ENCODE measurements around the gene STAC. TPM values are rescaled to one million over a fixed set of nuclear protein-coding genes. Genes with fewer than 3 reads are reported as not detected.
"Not testable (repeated sequence)": the region's sequence is repeated elsewhere in the genome, so short reads cannot be mapped to it uniquely, and the experiment has no call there.

The STAC gene
- total and polyA plus RNA-seq, 2 donors (not counting 3 experiments of a cell fraction or from before 2014, with no cell fraction given), result 0.03 to 0.88 TPM

DNA sequence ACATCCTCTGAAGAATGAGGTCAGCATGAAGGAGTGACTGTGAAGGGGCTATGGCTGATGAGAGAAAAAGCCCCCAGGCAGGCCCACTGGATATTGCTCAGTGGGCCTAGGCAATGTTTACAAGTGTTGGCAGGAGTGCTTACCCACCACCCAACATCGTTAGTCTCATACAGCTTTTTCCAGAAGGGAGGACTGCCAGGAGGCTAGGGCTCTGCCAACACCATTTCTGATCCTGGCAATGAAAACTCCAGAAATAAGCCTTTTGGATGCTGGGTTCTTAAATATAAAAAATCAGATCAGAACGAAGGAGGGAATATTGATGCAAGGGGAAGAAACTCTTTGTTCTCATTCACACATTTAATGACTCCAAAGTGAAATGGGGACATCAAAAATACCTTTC lies 194.9 kb downstream of the STAC start:
- TF ChIP-seq, protein P1, sequence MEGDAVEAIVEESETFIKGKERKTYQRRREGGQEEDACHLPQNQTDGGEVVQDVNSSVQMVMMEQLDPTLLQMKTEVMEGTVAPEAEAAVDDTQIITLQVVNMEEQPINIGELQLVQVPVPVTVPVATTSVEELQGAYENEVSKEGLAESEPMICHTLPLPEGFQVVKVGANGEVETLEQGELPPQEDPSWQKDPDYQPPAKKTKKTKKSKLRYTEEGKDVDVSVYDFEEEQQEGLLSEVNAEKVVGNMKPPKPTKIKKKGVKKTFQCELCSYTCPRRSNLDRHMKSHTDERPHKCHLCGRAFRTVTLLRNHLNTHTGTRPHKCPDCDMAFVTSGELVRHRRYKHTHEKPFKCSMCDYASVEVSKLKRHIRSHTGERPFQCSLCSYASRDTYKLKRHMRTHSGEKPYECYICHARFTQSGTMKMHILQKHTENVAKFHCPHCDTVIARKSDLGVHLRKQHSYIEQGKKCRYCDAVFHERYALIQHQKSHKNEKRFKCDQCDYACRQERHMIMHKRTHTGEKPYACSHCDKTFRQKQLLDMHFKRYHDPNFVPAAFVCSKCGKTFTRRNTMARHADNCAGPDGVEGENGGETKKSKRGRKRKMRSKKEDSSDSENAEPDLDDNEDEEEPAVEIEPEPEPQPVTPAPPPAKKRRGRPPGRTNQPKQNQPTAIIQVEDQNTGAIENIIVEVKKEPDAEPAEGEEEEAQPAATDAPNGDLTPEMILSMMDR (IDR thresholded peaks at IDR 0.05; ENCODE audit: extremely low read depth in 1 of 2, insufficient read depth in 1 of 2, low read depth in 1 of 2, low read length in 2 of 2), result no peak
- TF ChIP-seq POLR2A (IDR thresholded peaks at IDR 0.05; ENCODE audit: low read depth, low read length), result no peak
- no peak for TF ChIP-seq EZH2 (IDR thresholded peaks at IDR 0.05; ENCODE audit: borderline replicate concordance, low read depth, low read length, severe bottlenecking)
- TF ChIP-seq MYC (IDR thresholded peaks at IDR 0.05; ENCODE audit: low read depth, low read length), result no peak
- no peak for TF ChIP-seq JUN (IDR thresholded peaks at IDR 0.05; ENCODE audit: borderline replicate concordance, insufficient read depth, insufficient read length, low read depth)
- TF ChIP-seq POLR2AphosphoS5 (IDR thresholded peaks at IDR 0.05; ENCODE audit: insufficient read depth, low read depth, low read length), result no peak
- TF ChIP-seq FOS (IDR thresholded peaks at IDR 0.05; ENCODE audit: borderline replicate concordance, insufficient read depth, low read length), result no peak
- TF ChIP-seq, protein P2, sequence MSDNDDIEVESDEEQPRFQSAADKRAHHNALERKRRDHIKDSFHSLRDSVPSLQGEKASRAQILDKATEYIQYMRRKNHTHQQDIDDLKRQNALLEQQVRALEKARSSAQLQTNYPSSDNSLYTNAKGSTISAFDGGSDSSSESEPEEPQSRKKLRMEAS (IDR thresholded peaks at IDR 0.05; ENCODE audit: insufficient read depth, insufficient read length), result no peak
- TF ChIP-seq GATA2 (IDR thresholded peaks at IDR 0.05; ENCODE audit: insufficient read depth, insufficient read length, low read depth, low read length), result no peak
- Histone ChIP-seq H2AFZ (ENCODE audit: low read depth, low read length) (no peak overlapping the region), H3K4me2 (ENCODE audit: insufficient read depth, low read length) (no peak overlapping the region), H3K9me1 (replicated peaks; ENCODE audit: control insufficient read depth, extremely low read depth, insufficient read depth, low read length) (no peaks in the 10 kb centered on the region), H3K27me3 (ENCODE audit: control insufficient read depth in 2 of 2, insufficient read depth in 2 of 2, low read length in 2 of 2) (no peaks in the 10 kb centered on the region), H3K4me3 (replicated peaks in 1 of 3; ENCODE audit: insufficient read depth in 1 of 3, low read depth in 1 of 3, low read length in 3 of 3) (no peak overlapping the region), H3K4me1 (ENCODE audit: control insufficient read depth, extremely low read depth, insufficient read depth, low read length) (no peaks in the 10 kb centered on the region), H3K9me3 (replicated peaks; ENCODE audit: control insufficient read depth, insufficient read depth, low read length) (no peaks in the 10 kb centered on the region), H3K27ac (ENCODE audit: insufficient read depth, low read depth, low read length) (no peak overlapping the region), H3K79me2 (ENCODE audit: control insufficient read depth, insufficient read depth, low read length) (no peaks in the 10 kb centered on the region), H3K36me3 (ENCODE audit: control insufficient read depth in 2 of 2, extremely low read depth in 1 of 2, insufficient read depth in 2 of 2, low read length in 2 of 2) (no peaks in the 10 kb centered on the region), H3K9ac (replicated peaks; ENCODE audit: extremely low read depth, insufficient read depth, low read length) (no peak overlapping the region), H4K20me1 (replicated peaks; ENCODE audit: control insufficient read depth, extremely low read depth, insufficient read depth, low read length) (no peaks in the 10 kb centered on the region)
- no TSS peak for BruUV-seq (replicated peaks)
- FAIRE-seq, result no peak
- no peak for DNase-seq (ENCODE audit: low read depth, low spot score)
- intact Hi-C loops (cut with micrococcal nuclease) (no loop called here), dilution Hi-C loops (cut with MboI; ENCODE audit: extremely low pct_ligation_motif_present, low sequenced_read_pairs) (no loop called here)
- ChIA-PET CTCF (no interaction called here), POLR2A (no interaction called here)

DNA sequence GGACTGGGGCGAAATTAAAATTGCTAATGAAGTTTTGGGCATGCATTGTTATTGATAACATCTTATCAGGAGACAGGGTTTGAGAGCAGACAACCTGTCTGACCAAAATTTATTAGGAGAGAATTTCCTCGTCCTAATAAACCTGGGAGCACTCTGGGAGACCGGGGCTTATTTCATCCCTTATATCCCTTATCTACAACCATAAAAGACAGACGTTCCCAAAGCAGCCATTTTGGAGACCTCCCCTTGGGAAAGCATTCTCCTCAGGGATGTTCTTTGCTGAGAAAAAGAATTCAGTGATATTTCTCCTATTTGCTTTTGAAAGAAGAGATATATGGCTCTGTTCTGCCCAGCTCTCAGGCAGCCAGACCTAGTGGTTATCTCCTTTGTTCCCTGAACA lies 198.1 kb downstream of the STAC start:
- H3K9me1 ChIP-seq (replicated peaks; ENCODE audit: control insufficient read depth, extremely low read depth, insufficient read depth, low read length); H3K27me3 ChIP-seq (ENCODE audit: control insufficient read depth in 2 of 2, insufficient read depth in 2 of 2, low read length in 2 of 2); H3K9me3 ChIP-seq (replicated peaks; ENCODE audit: control insufficient read depth, insufficient read depth, low read length); DNase-seq (ENCODE audit: low read depth, low spot score); H3K4me2 ChIP-seq (ENCODE audit: insufficient read depth, low read length); H4K20me1 ChIP-seq (replicated peaks; ENCODE audit: control insufficient read depth, extremely low read depth, insufficient read depth, low read length); intact Hi-C loops (cut with micrococcal nuclease); CTCF ChIA-PET; FAIRE-seq; H3K9ac ChIP-seq (replicated peaks; ENCODE audit: extremely low read depth, insufficient read depth, low read length); POLR2A ChIA-PET; H3K36me3 ChIP-seq (ENCODE audit: control insufficient read depth in 2 of 2, extremely low read depth in 1 of 2, insufficient read depth in 2 of 2, low read length in 2 of 2); dilution Hi-C loops (cut with MboI; ENCODE audit: extremely low pct_ligation_motif_present, low sequenced_read_pairs); H3K4me3 ChIP-seq (replicated peaks in 1 of 3; ENCODE audit: insufficient read depth in 1 of 3, low read depth in 1 of 3, low read length in 3 of 3); H2AFZ ChIP-seq (ENCODE audit: low read depth, low read length); H3K4me1 ChIP-seq (ENCODE audit: control insufficient read depth, extremely low read depth, insufficient read depth, low read length); H3K27ac ChIP-seq (ENCODE audit: insufficient read depth, low read depth, low read length); H3K79me2 ChIP-seq (ENCODE audit: control insufficient read depth, insufficient read depth, low read length); BruUV-seq (replicated peaks): not testable (repeated sequence)

Data from endothelial cell of umbilical vein (primary cell).